Memory B cell (primary cell): ENCODE data around the gene DEAF1.

Experiments used
- ATAC-seq: fragments of 150-1000 bp; cut with Tn5 transposase; 2 replicates; pipeline ENCODE4 v1.10.0; 2021; ENCODE audit warnings: low read depth, mild to moderate bottlenecking, moderate library complexity
- DNase-seq, 2 donors: peaks; one replicate each; pipeline ENCODE4 v3.0.0; 2022; ENCODE audit warnings: low spot score in 2 of 2
- H3K27ac Mint-ChIP-seq: one replicate; pipeline ENCODE4 v1.8.0; 2022; ENCODE audit warnings: mild to moderate bottlenecking, moderate library complexity, mixed read lengths
- H3K27me3 Mint-ChIP-seq: one replicate; pipeline ENCODE4 v1.8.0; 2022; ENCODE audit warnings: mixed read lengths
- H3K36me3 Mint-ChIP-seq: one replicate; pipeline ENCODE4 v1.8.0; 2022; ENCODE audit warnings: mild to moderate bottlenecking, mixed read lengths
- H3K4me1 Mint-ChIP-seq: one replicate; pipeline ENCODE4 v1.8.0; 2022; ENCODE audit warnings: mixed read lengths
- H3K4me3 Mint-ChIP-seq: one replicate; pipeline ENCODE4 v1.8.0; 2022; ENCODE audit warnings: mild to moderate bottlenecking, moderate library complexity, mixed read lengths
- H3K9me3 Mint-ChIP-seq: one replicate; pipeline ENCODE4 v1.8.0; 2022; ENCODE audit warnings: mixed read lengths

Gene DEAF1

GRCh38 chr11:699753-700152 is 4.7 kb upstream of the DEAF1 start:
- no peaks in the 10 kb centered on the region for H3K27me3 Mint-ChIP-seq
- DNase-seq = no peak
- no peaks in the 10 kb centered on the region for H3K9me3 Mint-ChIP-seq
- H3K4me1 Mint-ChIP-seq = peaks cover 9% of the 10 kb centered on the region
- no peak for ATAC-seq
- peaks cover 4% of the 10 kb centered on the region for H3K36me3 Mint-ChIP-seq
- H3K4me3 Mint-ChIP-seq = no peak overlapping the region
- no peak overlapping the region for H3K27ac Mint-ChIP-seq

DNA sequence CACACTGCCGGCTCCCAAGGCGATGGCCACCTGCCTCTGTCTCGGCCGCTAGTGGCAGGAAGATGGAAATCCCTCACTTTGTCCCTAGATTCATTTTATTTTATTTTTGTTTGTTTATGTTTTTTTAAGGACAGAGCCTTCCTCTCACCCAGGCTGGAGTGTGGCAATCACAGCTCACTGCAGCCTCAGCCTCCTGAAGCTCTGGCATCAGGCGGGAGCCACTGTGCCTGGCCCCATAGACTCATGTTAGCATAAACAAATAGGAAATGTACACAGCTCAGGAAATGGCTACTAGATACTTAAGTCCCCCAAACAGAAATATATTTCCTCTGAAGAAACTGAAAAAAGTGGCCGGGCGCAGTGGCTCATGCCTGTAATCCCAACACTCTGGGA is 4.1 kb upstream of the DEAF1 start:
- H3K27me3 Mint-ChIP-seq = no peaks in the 10 kb centered on the region
- peaks cover 12% of the 10 kb centered on the region for H3K4me1 Mint-ChIP-seq
- ATAC-seq (no peak), DNase-seq (no peak)
- H3K9me3 Mint-ChIP-seq = no peaks in the 10 kb centered on the region
- H3K27ac Mint-ChIP-seq = no peak overlapping the region
- H3K36me3 Mint-ChIP-seq = peaks cover 4% of the 10 kb centered on the region
- H3K4me3 Mint-ChIP-seq = no peak overlapping the region

GRCh38 chr11:698493-699115 is 3.6 kb upstream of the DEAF1 start:
- H3K4me3 Mint-ChIP-seq = no peak overlapping the region
- H3K27me3 Mint-ChIP-seq = no peaks in the 10 kb centered on the region

DNA sequence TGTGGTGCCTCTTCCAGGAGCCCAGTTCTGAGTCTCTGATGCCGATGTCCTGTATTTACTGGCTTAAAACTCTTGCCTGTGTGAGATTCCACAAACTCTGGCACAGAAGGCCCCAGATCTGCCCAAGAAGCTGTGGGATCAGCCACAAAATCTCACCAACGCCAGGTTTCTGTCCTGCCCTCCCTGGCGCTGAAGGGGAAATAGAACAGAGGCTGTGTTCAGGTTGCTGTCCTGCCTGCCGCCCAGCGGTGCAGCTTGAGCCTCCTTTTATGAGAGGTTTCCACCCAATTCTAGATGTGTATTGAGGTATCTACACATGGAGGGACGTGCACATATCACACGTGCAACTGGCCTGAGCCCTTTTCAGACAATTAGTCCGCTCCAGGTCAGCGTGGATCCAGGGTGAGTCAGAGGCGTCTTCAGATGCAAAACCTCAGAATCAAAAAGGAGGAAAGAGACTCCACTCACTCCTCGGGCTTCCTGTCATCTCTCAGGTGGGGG is 2.8 kb upstream of the DEAF1 start:
- Mint-ChIP-seq H3K27ac (peak overlapping the region; percentile 50), H3K36me3 (peaks cover 2% of the 10 kb centered on the region), H3K4me3 (peak overlapping the region; percentile 11), H3K9me3 (no peaks in the 10 kb centered on the region), H3K4me1 (peaks cover 24% of the 10 kb centered on the region), H3K27me3 (no peaks in the 10 kb centered on the region)
- no peak for DNase-seq
- no peak for ATAC-seq

More at GRCh38 chr11:698493-699115, 3.6 kb upstream of the DEAF1 start:
- H3K27ac Mint-ChIP-seq = peak overlapping the region; percentile 50
- H3K4me1 Mint-ChIP-seq = peaks cover 17% of the 10 kb centered on the region
- H3K9me3 Mint-ChIP-seq = no peaks in the 10 kb centered on the region
- H3K36me3 Mint-ChIP-seq = peaks cover 2% of the 10 kb centered on the region
- DNase-seq = no peak
- no peak for ATAC-seq

DNA sequence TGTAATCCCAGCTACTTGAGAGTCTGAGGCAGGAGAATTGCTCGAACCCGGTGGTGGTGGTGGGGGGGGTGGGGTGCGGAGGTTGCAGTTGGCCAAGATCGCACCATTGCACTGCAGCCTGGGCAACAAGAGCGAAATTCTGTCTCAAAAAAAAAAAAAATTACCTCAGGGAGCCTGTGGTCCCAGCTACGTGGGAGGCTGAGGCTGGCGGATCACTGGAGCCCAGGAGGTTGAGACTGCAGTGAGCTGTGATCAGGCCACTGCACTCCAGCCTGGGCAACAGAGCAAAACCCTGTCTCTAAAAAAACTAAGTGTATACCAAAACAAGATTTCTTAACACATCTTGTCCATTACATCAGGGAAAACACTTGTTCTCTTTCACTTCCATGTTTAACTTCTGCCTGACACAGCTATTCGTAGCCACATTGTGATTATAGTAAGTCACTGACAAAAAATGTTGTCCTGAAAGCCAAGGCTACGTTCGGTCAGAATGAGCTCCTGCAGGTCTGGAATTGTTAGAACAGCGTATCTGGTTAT is 2.0 kb upstream of the DEAF1 start:
- Mint-ChIP-seq H3K9me3 (no peaks in the 10 kb centered on the region), H3K4me3 (peak overlapping the region; percentile 85), H3K36me3 (peaks cover 3% of the 10 kb centered on the region), H3K27ac (peak overlapping the region; percentile 89), H3K27me3 (no peaks in the 10 kb centered on the region), H3K4me1 (peaks cover 27% of the 10 kb centered on the region)
- DNase-seq = no peak
- no peak for ATAC-seq

DNA sequence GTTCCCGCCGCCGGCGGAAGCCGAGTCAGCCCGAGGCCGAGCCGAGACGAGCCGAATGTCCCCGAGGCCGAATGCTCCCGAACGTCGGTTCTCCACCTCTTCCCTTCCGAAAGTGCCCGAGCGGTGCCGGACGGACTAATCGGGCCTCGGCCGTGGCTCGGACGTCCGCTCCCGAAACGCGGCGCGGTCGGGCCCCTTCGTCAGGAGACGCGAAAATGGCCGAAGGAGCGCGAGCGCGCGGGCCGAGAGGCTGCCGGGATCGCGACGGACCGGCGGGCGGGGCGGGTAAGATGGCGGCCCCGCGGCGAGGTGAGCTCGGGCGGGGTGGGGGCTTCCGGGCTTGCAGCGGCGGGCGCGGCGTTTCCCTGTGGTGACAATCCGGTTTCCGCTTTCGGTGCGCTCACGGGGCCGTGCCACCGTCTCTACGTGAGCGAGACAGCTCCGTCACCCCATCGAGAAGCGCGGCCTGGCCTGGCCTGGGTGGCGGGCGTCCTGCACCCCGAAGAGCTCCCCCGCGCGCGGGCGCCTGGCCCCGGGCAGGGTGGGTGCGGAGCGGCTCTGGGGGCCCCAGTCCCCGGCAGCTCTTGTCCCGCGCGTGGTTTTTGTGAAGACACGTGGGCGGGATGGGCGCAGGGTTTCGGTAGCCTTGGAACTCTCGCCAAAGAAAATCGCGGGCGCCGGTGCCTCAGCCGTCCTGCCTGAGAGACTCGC is 671 bp upstream of the DEAF1 start, which contains the start of gene TMEM80:
Gene TMEM80, plus strand, starts transcription at position 279 of the 711 bp plus-strand sequence. Its CDS starts 12 bp downstream, at position 291.
- Mint-ChIP-seq H3K27ac (peak within 1 kb of the TSS; percentile 89), H3K4me1 (peaks cover 29% of the 10 kb centered on the region), H3K36me3 (peaks cover 5% of the 10 kb centered on the region), H3K4me3 (peak within 1 kb of the TSS; percentile 85), H3K27me3 (no peaks in the 10 kb centered on the region), H3K9me3 (no peaks in the 10 kb centered on the region)
- peak; percentile 66 for ATAC-seq
- DNase-seq = peak; percentile 97 to 98

GRCh38 chr11:695288-695537 is 191 bp upstream of the DEAF1 start:
- Mint-ChIP-seq H3K36me3 (peaks cover 5% of the 10 kb centered on the region), H3K4me1 (peaks cover 29% of the 10 kb centered on the region), H3K9me3 (no peaks in the 10 kb centered on the region), H3K27ac (peak overlapping the region; percentile 89), H3K4me3 (peak overlapping the region; percentile 85), H3K27me3 (no peaks in the 10 kb centered on the region)
- no peak for ATAC-seq
- peak in 1 of 2 donors; percentile 99 for DNase-seq

- DNase-seq (peak in 1 of 2 donors; percentile 16), ATAC-seq (no peak)
- Mint-ChIP-seq H3K27me3 (no peaks in the 10 kb centered on the region), H3K36me3 (peaks cover 3% of the 10 kb centered on the region), H3K27ac (peak overlapping the region; percentile 68), H3K4me1 (peaks cover 29% of the 10 kb centered on the region), H3K9me3 (no peaks in the 10 kb centered on the region), H3K4me3 (peak overlapping the region; percentile 83)
Measured at GRCh38 chr11:693887-694562, 997 bp downstream of the DEAF1 start.

DNA sequence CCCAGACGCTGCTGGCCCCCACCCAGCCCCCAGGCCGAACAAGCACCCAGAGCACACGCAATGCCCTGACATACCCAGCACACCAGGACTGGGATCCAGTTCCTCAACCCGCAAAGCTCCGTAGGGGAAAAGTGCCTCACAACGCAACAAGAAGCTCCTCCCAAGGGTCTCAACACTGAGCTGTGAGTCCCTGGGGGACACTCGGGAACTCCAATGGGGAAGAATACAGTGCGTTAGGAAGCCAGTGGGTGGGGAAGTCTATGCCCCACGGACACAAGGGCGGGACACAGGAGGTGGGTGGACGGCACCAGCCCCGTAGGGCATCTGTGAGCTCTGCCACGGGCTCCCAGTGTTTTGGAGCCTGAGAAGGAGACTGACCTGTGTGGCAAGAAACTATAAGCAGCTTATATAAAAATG is 1.6 kb downstream of the DEAF1 start:
- Mint-ChIP-seq H3K27me3 (no peaks in the 10 kb centered on the region), H3K27ac (peak overlapping the region; percentile 68), H3K4me1 (peaks cover 29% of the 10 kb centered on the region), H3K9me3 (no peaks in the 10 kb centered on the region), H3K36me3 (peaks cover 3% of the 10 kb centered on the region), H3K4me3 (peak overlapping the region; percentile 83)
- no peak for ATAC-seq
- peak in 1 of 2 donors; percentile 20 for DNase-seq

GRCh38 chr11:692824-693414 is 2.1 kb downstream of the DEAF1 start:
- H3K9me3 Mint-ChIP-seq = no peaks in the 10 kb centered on the region
- no peak for ATAC-seq
- peak overlapping the region; percentile 83 for H3K4me3 Mint-ChIP-seq
- DNase-seq = peak in 1 of 2 donors; percentile 30
- no peak overlapping the region for H3K27ac Mint-ChIP-seq
- peaks cover 28% of the 10 kb centered on the region for H3K4me1 Mint-ChIP-seq
- peaks cover 3% of the 10 kb centered on the region for H3K36me3 Mint-ChIP-seq
- no peaks in the 10 kb centered on the region for H3K27me3 Mint-ChIP-seq

DNA sequence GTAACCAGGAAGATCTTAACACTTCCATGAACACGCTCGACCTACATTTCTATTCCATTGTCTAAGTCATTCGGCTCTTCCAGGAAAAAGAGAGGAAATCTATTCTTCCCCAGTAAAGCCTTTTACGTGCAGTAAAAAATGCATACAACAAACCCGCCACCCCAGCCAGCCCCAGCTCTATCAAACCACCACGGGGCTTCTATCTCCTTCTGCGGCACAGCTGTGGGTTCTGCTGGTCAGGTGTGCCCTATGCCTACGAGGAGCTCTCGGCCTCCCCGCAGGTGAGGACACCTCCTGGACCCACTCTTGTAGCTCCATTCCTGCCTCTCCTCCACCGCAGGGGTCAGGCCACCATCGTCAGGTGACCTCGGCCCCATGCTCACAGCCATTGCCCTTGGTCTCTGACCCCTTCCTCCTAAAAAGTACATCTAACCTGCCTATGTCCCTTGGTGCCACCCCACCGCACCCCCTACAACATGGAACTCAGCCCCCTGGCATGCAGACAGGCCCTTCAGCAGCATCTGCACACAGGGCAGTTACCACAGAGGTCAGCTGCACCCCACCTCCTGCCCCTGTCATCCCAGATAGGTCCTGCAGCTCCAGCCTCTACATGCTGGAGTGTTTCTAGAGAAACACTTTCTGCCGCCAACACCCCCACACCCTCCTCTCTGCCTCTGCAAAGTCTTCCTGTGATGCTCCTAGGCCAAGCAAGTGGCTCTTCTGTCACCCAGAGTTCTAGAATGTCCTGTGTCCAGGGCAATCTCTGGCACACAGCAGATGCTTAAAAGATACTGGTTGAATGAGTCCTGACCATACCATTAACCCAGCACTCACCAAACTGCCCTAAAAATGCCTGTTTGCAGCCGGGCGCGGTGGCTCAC is 3.1 kb downstream of the DEAF1 start:
- H3K4me1 Mint-ChIP-seq = peaks cover 20% of the 10 kb centered on the region
- no peaks in the 10 kb centered on the region for H3K27me3 Mint-ChIP-seq
- no peak overlapping the region for H3K27ac Mint-ChIP-seq
- H3K36me3 Mint-ChIP-seq = peaks cover 8% of the 10 kb centered on the region
- DNase-seq (no peak), ATAC-seq (no peak)
- no peak overlapping the region for H3K4me3 Mint-ChIP-seq
- no peaks in the 10 kb centered on the region for H3K9me3 Mint-ChIP-seq

GRCh38 chr11:690738-691633 is 4.0 kb downstream of the DEAF1 start:
- H3K27ac Mint-ChIP-seq = no peak overlapping the region
- peaks cover 20% of the 10 kb centered on the region for H3K4me1 Mint-ChIP-seq
- no peaks in the 10 kb centered on the region for H3K27me3 Mint-ChIP-seq
- no peaks in the 10 kb centered on the region for H3K9me3 Mint-ChIP-seq
- DNase-seq (no peak), ATAC-seq (no peak)
- peaks cover 9% of the 10 kb centered on the region for H3K36me3 Mint-ChIP-seq
- no peak overlapping the region for H3K4me3 Mint-ChIP-seq
